Skeletal muscle tissue (tissue), 4 donors: ENCODE data around the gene MAGI2. TPM values are rescaled to one million over a fixed set of nuclear protein-coding genes. Genes with fewer than 3 reads are reported as not detected.
"Not testable (repeated sequence)": the region's sequence is repeated elsewhere in the genome, so short reads cannot be mapped to it uniquely, and the experiment has no call there.

Source experiments
- H3K27ac ChIP-seq: one replicate; pipeline ENCODE4 v1.7.0; 2013; ENCODE audit warnings: mild to moderate bottlenecking, low read depth, low read length, inconsistent platforms
- H3K27me3 ChIP-seq, 3 donors: one replicate each; pipeline ENCODE4 v1.7.0; 2013; ENCODE audit warnings: low read length in 3 of 3; ENCODE audit not compliant: control insufficient read depth in 3 of 3, insufficient read depth in 3 of 3
- H3K36me3 ChIP-seq, 3 donors: one replicate each; pipeline ENCODE4 v1.7.0; 2013; ENCODE audit warnings: low read length in 3 of 3; ENCODE audit not compliant: control insufficient read depth in 3 of 3, insufficient read depth in 3 of 3
- H3K4me1 ChIP-seq, 3 donors: one replicate each; pipeline ENCODE4 v1.7.0; 2013; ENCODE audit warnings: low read length in 3 of 3, mild to moderate bottlenecking in 3 of 3; ENCODE audit not compliant: control insufficient read depth in 3 of 3, insufficient read depth in 3 of 3
- H3K4me3 ChIP-seq, 3 donors: one replicate each; pipeline ENCODE4 v1.7.0; 2013; ENCODE audit warnings: low read length in 3 of 3
- H3K9ac ChIP-seq, 3 donors: one replicate each; pipeline ENCODE4 v1.7.0; 2013; ENCODE audit warnings: low read length in 3 of 3, mild to moderate bottlenecking in 3 of 3, moderate library complexity in 2 of 3, low read depth in 1 of 3
- H3K9me3 ChIP-seq, 3 donors: one replicate each; pipeline ENCODE4 v1.7.0; 2013; ENCODE audit warnings: low read length in 3 of 3; ENCODE audit not compliant: control insufficient read depth in 3 of 3
- total RNA-seq: library from RNA; depleted of rRNA; stranded (reverse); fragments of >200 nt; gene quantifications from one replicate; pipeline ENCODE4 v1.2.3, GENCODE V29; 2014
- donor health status: Osteomylitis.

Gene MAGI2
- total RNA-seq, 1 donor from 2014 or later, result 4.2 TPM

- Histone ChIP-seq H3K9me3 (no peaks in the 10 kb centered on the region), H3K27ac (no peak overlapping the region), H3K4me3 (no peak overlapping the region), H3K27me3 (no peaks in the 10 kb centered on the region), H3K4me1 (no peaks in the 10 kb centered on the region), H3K36me3 (no peaks in the 10 kb centered on the region), H3K9ac (no peak overlapping the region)
These were observed 874.8 kb downstream of the MAGI2 start for GRCh38 chr7:78578686-78579085.

GRCh38 chr7:78577174-78577952 is 876.1 kb downstream of the MAGI2 start:
- H3K4me1 ChIP-seq, H3K27me3 ChIP-seq, H3K9ac ChIP-seq, H3K27ac ChIP-seq, H3K9me3 ChIP-seq, H3K36me3 ChIP-seq, H3K4me3 ChIP-seq: not testable (repeated sequence)

- Histone ChIP-seq H3K27me3 (no peaks in the 10 kb centered on the region), H3K9ac (no peak overlapping the region), H3K27ac (no peak overlapping the region), H3K4me1 (no peaks in the 10 kb centered on the region), H3K4me3 (no peak overlapping the region), H3K36me3 (no peaks in the 10 kb centered on the region), H3K9me3 (no peaks in the 10 kb centered on the region)
These were observed 877.2 kb downstream of the MAGI2 start for GRCh38 chr7:78576236-78576635.

GRCh38 chr7:78571292-78571691 is 882.2 kb downstream of the MAGI2 start:
- Histone ChIP-seq H3K9ac (no peak overlapping the region), H3K27ac (no peak overlapping the region), H3K27me3 (no peaks in the 10 kb centered on the region), H3K36me3 (no peaks in the 10 kb centered on the region), H3K4me1 (no peaks in the 10 kb centered on the region), H3K9me3 (no peaks in the 10 kb centered on the region), H3K4me3 (no peak overlapping the region)

- Histone ChIP-seq H3K9me3 (no peaks in the 10 kb centered on the region), H3K36me3 (no peaks in the 10 kb centered on the region), H3K9ac (no peak overlapping the region), H3K4me1 (no peaks in the 10 kb centered on the region), H3K27me3 (no peaks in the 10 kb centered on the region), H3K4me3 (no peak overlapping the region), H3K27ac (no peak overlapping the region)
These were observed 884.8 kb downstream of the MAGI2 start for GRCh38 chr7:78568690-78569089.

GRCh38 chr7:78567836-78568235 is 885.6 kb downstream of the MAGI2 start:
- no peaks in the 10 kb centered on the region for H3K4me1 ChIP-seq
- H3K27ac ChIP-seq, result no peak overlapping the region
- no peak overlapping the region for H3K4me3 ChIP-seq
- H3K36me3 ChIP-seq, result no peaks in the 10 kb centered on the region
- no peaks in the 10 kb centered on the region for H3K9me3 ChIP-seq
- H3K27me3 ChIP-seq, result no peaks in the 10 kb centered on the region
- H3K9ac ChIP-seq, result no peak overlapping the region

- H3K9me3 ChIP-seq, result no peaks in the 10 kb centered on the region
- H3K4me1 ChIP-seq, result no peaks in the 10 kb centered on the region
- H3K36me3 ChIP-seq, result no peaks in the 10 kb centered on the region
- no peak overlapping the region for H3K9ac ChIP-seq
- H3K27me3 ChIP-seq, result no peaks in the 10 kb centered on the region
- H3K4me3 ChIP-seq, result no peak overlapping the region
- H3K27ac ChIP-seq, result no peak overlapping the region
These were observed 887.7 kb downstream of the MAGI2 start for GRCh38 chr7:78565784-78566183.

GRCh38 chr7:78563191-78563590 is 890.3 kb downstream of the MAGI2 start:
- H3K9ac ChIP-seq, result no peak overlapping the region
- no peaks in the 10 kb centered on the region for H3K27me3 ChIP-seq
- no peaks in the 10 kb centered on the region for H3K36me3 ChIP-seq
- H3K9me3 ChIP-seq, result no peaks in the 10 kb centered on the region
- no peak overlapping the region for H3K27ac ChIP-seq
- H3K4me1 ChIP-seq, result no peaks in the 10 kb centered on the region
- no peak overlapping the region for H3K4me3 ChIP-seq

GRCh38 chr7:78562191-78562590 is 891.3 kb downstream of the MAGI2 start:
- no peaks in the 10 kb centered on the region for H3K27me3 ChIP-seq
- H3K4me1 ChIP-seq, result no peaks in the 10 kb centered on the region
- no peak overlapping the region for H3K4me3 ChIP-seq

GRCh38 chr7:78558566-78558965 is 894.9 kb downstream of the MAGI2 start:
- H3K36me3 ChIP-seq, result no peaks in the 10 kb centered on the region
- no peaks in the 10 kb centered on the region for H3K9me3 ChIP-seq
- no peaks in the 10 kb centered on the region for H3K4me1 ChIP-seq
- H3K27ac ChIP-seq, result no peak overlapping the region
- H3K4me3 ChIP-seq, result no peak overlapping the region
- no peaks in the 10 kb centered on the region for H3K27me3 ChIP-seq
- no peak overlapping the region for H3K9ac ChIP-seq

More at GRCh38 chr7:78562191-78562590, 891.3 kb downstream of the MAGI2 start:
- Histone ChIP-seq H3K9ac (no peak overlapping the region), H3K27ac (no peak overlapping the region), H3K36me3 (no peaks in the 10 kb centered on the region), H3K9me3 (no peaks in the 10 kb centered on the region)
